Mucosa of stomach (tissue), 1 donor: ENCODE measurements around the gene NME4.
"Not testable (repeated sequence)": the region's sequence is repeated elsewhere in the genome, so short reads cannot be mapped to it uniquely, and the experiment has no call there.

Experiments used
- H3K27me3 ChIP-seq: one replicate; pipeline ENCODE4 v1.7.0; 2013; ENCODE audit warnings: mild to moderate bottlenecking, low read length; ENCODE audit not compliant: control insufficient read depth, insufficient read depth
- H3K36me3 ChIP-seq: one replicate; pipeline ENCODE4 v1.7.0; 2013; ENCODE audit warnings: low read length; ENCODE audit not compliant: control insufficient read depth, insufficient read depth
- H3K4me1 ChIP-seq: one replicate; pipeline ENCODE4 v1.7.0; 2013; ENCODE audit warnings: mild to moderate bottlenecking, low read length; ENCODE audit not compliant: control insufficient read depth, insufficient read depth
- H3K4me3 ChIP-seq: one replicate; pipeline ENCODE4 v1.7.0; 2013; ENCODE audit warnings: low read length
- H3K9ac ChIP-seq: one replicate; pipeline ENCODE4 v1.7.0; 2013; ENCODE audit warnings: mild to moderate bottlenecking, low read length, moderate library complexity
- H3K9me3 ChIP-seq: one replicate; pipeline ENCODE4 v1.7.0; 2013; ENCODE audit warnings: mild to moderate bottlenecking, low read length, moderate library complexity; ENCODE audit not compliant: control insufficient read depth
- donor health status: Pancreatic carcinoma.

NME4 gene

DNA sequence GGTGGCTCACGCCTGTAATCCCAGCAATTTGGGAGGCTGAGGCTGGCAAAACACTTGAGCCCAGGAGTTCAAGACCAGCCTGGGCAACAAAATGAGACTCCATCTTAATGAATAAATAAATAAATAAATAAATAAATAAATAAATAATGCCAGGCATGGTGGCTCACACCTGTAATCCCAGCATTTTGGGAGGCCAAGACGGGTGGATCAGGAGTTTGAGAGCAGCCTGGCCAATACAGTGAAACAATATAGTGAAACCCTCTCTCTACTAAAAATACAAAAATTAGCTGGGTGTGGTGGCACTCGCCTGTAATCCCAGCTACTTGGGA is 18.1 kb downstream of the NME4 start:
- not testable (repeated sequence) for H3K27me3 ChIP-seq, H3K9me3 ChIP-seq, H3K4me1 ChIP-seq, H3K4me3 ChIP-seq, H3K9ac ChIP-seq, H3K36me3 ChIP-seq

DNA sequence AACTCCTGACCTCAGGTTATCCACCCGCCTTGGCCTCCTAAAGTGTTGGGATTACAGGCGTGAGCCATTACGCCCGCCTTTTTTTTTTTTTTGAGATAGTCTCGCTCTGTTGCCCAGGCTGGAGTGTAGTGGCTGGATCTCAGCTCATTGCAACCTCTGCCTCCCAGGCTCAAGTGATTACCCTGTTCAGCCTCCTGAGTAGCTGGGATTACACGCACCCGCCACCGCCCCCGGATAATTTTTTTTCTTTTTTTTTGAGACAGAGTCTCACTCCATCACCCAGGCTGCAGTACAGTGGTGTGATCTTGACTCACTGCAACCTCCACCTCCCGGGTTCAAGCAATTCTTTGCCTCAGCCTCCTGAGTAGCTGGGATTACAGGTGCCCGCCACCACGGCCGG is 25.2 kb downstream of the NME4 start:
- not testable (repeated sequence) for H3K4me3 ChIP-seq, H3K9ac ChIP-seq, H3K9me3 ChIP-seq, H3K36me3 ChIP-seq
- peaks cover 21% of the 10 kb centered on the region for H3K27me3 ChIP-seq
- peaks cover 17% of the 10 kb centered on the region for H3K4me1 ChIP-seq

DNA sequence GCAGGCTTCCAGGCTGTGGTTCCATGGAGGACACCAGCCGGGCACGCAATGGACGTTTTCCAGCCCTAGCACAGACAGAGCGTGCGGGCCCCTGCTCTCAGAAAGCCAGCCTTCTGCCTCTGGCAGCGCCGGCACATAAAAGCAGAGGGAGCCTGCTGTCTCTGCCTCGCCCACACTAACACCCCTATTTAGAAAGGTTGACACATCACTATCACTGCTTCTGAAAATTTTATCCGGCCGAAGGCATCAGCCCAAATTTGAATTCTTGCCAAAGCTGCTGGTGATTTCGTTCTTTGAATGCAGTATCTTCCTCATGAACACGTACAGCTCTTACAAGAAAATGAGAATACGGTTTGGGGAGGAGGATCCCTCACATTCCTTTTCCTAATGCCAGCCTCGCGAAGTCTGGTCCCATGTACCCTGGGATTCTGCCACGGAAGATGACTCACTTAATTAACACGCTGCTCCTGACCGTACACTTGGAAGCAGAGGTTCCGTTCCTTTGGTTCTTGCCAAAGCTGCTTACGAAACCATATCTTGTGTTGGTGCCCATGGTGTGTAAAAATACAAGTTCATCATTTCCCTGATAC is 27.1 kb downstream of the NME4 start:
- Histone ChIP-seq H3K27me3 (peaks cover 21% of the 10 kb centered on the region), H3K9ac (peak overlapping the region; percentile 70), H3K36me3 (no peaks in the 10 kb centered on the region), H3K9me3 (no peaks in the 10 kb centered on the region), H3K4me1 (peaks cover 18% of the 10 kb centered on the region), H3K4me3 (no peak overlapping the region)

DNA sequence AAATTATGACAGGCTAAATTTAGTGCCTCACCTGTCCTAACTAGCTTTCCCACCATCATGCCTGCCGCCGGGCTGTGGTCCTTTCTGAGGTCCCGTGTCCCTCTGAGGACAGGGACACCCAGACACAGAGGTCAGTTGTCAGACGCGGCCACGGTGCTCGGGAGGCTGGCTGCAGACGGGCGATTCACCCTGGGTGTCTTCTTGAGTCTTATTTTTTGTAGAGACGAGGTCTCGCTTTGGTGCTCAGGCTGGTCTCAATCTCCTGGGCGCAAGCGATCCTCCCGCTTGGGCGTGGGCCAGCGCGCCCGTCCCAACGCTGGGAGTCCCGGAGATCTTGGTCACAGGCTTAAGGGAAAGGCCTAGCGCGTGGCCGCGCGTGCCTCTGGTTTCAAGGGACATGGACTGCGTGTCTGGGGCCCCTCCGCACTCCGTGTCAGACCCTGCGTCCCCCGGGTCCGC is 27.7 kb downstream of the NME4 start:
- Histone ChIP-seq H3K9ac (peak overlapping the region; percentile 70), H3K36me3 (no peaks in the 10 kb centered on the region), H3K4me3 (peak overlapping the region; percentile 36), H3K27me3 (peaks cover 21% of the 10 kb centered on the region), H3K4me1 (peaks cover 18% of the 10 kb centered on the region), H3K9me3 (no peaks in the 10 kb centered on the region)

DNA sequence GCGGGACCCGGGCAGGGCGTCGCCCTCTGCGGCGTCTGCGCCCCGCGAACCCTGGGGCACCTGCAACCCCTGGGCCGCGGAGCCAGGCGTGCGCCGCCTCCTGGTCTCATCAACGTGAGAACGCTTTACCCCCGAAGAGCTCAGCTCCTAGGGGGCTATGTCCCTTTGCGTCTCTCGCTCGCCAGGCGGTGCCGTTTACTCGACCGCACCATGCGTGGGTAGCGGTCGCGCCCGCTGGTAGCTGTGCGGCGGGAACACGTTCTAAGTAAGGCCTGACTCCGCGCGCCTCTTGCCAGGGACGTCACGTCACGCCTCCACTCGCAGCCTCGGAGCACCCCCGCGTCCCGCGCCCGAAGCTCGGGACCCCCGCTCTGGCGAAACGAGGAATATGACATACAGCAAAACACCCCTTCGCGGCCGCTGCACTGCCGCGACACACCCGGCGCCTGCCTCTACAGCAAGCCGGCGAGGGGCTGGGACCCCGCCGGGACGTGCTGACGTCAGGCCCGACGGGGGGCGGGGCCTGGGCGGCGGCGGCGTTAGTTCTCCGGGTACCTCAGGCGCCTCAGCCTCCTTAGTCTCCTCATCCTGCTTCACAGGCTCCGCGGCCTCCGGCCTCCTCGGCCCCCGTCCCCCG is 28.2 kb downstream of the NME4 start, which contains the start of gene RAB11FIP3:
Gene RAB11FIP3, plus strand, starts transcription at position 568 of the 637 bp plus-strand sequence. CDS start 358 bp downstream, outside the sequence.
- Histone ChIP-seq H3K36me3 (no peaks in the 10 kb centered on the region), H3K4me1 (peaks cover 18% of the 10 kb centered on the region), H3K9me3 (no peaks in the 10 kb centered on the region), H3K4me3 (peak within 1 kb of the TSS; percentile 36), H3K9ac (peak within 1 kb of the TSS; percentile 70), H3K27me3 (peaks cover 21% of the 10 kb centered on the region)

DNA sequence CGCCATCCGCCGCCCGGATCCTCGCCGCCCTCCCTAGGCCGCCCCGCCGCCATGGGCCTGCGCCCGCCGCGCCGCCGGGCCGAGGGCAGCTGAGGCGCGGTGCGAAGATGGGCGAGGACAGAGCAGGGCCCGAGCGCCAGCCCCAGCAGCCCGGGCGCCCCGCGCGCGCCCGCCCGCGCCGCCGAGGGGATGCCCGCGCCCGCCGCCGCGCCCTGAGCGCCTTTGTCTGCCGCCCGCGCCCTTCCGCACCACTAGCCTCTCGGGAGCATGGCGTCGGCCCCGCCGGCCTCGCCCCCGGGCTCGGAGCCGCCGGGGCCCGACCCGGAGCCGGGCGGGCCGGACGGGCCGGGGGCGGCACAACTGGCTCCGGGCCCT is 28.7 kb downstream of the NME4 start:
- Histone ChIP-seq H3K9me3 (no peaks in the 10 kb centered on the region), H3K4me3 (no peak overlapping the region), H3K4me1 (peaks cover 18% of the 10 kb centered on the region), H3K36me3 (no peaks in the 10 kb centered on the region), H3K9ac (no peak overlapping the region), H3K27me3 (peaks cover 21% of the 10 kb centered on the region)

DNA sequence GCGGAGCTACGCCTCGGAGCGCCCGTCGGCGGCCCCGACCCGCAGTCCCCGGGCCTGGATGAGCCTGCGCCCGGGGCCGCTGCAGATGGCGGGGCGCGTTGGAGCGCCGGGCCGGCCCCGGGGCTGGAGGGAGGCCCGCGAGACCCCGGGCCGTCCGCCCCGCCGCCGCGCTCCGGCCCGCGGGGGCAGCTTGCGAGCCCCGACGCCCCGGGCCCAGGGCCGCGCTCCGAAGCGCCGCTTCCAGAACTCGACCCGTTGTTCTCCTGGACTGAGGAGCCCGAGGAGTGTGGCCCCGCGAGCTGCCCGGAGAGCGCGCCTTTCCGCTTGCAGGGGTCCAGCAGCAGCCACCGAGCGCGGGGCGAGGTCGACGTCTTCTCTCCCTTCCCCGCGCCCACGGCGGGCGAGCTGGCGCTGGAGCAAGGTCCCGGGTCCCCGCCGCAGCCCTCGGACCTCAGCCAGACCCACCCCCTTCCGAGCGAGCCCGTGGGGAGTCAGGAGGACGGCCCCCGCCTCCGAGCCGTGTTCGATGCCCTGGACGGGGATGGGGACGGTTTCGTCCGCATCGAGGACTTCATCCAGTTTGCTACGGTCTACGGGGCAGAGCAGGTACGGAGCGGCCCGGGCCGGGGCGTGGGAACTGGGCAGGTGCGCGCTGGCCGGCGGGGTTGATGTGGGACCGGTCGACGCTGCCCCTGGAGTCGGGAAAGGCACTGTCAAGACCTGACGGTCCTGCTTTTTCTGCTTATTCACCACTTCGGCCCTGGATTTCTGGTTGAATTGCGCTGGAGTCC is 29.3 kb downstream of the NME4 start:
- Histone ChIP-seq H3K36me3 (no peaks in the 10 kb centered on the region), H3K27me3 (peaks cover 21% of the 10 kb centered on the region), H3K9me3 (no peaks in the 10 kb centered on the region), H3K4me1 (peaks cover 18% of the 10 kb centered on the region), H3K9ac (peak overlapping the region; percentile 50), H3K4me3 (peak overlapping the region; percentile 25)

DNA sequence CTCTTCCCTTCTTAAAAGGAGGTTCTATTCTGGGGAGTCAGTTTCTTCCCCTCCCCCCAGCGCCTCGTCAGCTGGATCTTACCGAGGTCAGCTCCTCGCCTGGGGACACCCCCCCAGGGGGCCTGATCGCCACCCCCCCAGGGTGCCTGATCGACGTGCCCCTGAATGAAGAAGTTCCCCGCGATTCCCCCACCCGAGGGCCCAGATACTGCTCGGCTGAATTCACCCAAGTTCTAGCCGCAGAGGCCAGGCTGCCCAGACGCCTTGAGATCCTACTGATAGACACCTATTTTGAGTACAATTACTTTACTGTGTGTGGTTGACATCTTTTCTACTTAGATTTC is 29.9 kb downstream of the NME4 start:
- Histone ChIP-seq H3K27me3 (peaks cover 21% of the 10 kb centered on the region), H3K9ac (peak overlapping the region; percentile 50), H3K36me3 (no peaks in the 10 kb centered on the region), H3K4me1 (peaks cover 18% of the 10 kb centered on the region), H3K4me3 (peak overlapping the region; percentile 25), H3K9me3 (no peaks in the 10 kb centered on the region)

DNA sequence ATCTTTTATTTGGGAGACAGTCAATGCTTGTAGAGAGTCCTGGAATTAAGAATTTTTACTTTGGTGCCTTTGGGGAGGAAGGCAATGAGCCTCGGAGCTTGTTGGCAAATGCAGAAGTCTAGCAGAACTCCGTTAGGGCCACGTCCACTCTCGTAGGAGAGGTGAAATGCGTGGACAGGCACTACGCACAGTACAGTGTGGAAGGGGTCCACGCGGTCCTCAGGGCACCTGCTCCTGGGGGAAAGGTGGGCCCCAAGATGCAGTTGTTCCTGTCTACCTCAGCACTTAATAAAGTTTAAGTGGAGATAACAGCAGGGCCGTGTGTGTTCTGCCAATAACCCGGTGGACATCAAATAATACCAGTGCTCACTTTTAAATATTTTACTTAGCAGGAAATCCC is 30.3 kb downstream of the NME4 start:
- Histone ChIP-seq H3K4me3 (peak overlapping the region; percentile 25), H3K36me3 (no peaks in the 10 kb centered on the region)

DNA sequence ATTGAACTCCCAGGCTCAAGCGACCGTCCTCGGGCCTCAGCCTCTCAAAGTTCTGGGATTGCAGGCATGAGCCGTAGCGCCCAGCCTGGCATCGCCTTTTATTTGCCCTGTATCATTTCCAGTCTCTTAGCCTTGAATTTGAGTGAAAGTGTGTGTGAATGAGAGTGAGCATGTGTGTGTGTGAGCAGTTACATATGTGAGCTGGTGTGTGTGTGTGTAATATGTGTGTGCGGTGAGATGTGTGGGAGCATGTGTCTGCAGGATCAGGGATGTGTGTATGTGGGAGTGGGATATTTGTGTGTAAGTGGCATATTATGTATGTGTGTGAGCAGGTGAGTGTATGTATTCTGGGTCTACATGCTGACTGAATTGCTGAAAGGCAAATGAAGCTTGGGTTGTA is 33.9 kb downstream of the NME4 start:
- H3K9ac ChIP-seq: no peak overlapping the region
- no peaks in the 10 kb centered on the region for H3K9me3 ChIP-seq
- no peak overlapping the region for H3K4me3 ChIP-seq
- no peaks in the 10 kb centered on the region for H3K36me3 ChIP-seq
- peaks cover 8% of the 10 kb centered on the region for H3K27me3 ChIP-seq
- peaks cover 9% of the 10 kb centered on the region for H3K4me1 ChIP-seq

More for the DNA sequence above, 30.3 kb downstream of the NME4 start:
- H3K27me3 ChIP-seq: peaks cover 21% of the 10 kb centered on the region
- H3K9ac ChIP-seq: peak overlapping the region; percentile 50
- H3K4me1 ChIP-seq: peaks cover 18% of the 10 kb centered on the region
- no peaks in the 10 kb centered on the region for H3K9me3 ChIP-seq

DNA sequence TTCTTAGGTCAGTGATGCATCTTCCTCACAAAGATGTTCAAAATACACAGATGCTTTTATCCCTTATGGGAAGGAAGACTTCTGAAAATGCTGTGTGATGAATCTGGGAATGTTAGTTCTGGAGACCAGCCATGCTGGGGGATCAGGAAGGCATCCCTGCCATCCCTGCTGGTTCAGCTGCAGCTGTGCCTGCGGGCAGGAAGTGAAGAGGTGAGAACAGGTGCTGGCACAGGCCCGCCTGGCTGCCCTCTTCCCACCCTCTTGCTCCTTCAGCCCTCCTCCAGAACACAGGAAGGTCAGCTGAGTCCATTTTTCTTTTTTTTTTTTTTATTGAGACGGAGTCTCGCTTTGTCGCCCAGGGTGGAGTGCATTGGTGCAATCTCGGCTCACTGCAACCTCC is 43.6 kb downstream of the NME4 start:
- Histone ChIP-seq H3K9ac (no peak overlapping the region), H3K4me3 (no peak overlapping the region), H3K4me1 (no peaks in the 10 kb centered on the region), H3K36me3 (no peaks in the 10 kb centered on the region), H3K27me3 (no peaks in the 10 kb centered on the region), H3K9me3 (no peaks in the 10 kb centered on the region)

DNA sequence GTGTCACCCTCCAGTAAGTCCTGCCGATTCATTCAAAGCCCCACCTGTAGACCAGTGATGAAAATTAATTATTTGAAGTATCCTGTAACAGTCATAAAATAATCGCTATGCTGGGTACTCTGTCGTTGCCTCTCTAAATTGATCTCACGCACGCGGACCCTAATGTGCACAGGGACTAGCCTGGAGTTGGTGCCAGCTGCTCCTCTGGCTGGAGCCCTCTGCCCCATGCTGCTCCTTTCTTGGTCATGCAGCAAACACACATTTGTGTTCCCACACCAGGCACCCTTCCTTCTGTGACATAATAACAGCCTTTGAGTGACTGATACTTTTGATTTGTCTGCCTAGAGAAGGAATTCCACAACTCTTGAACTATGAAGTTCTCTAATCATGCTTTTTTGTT is 44.4 kb downstream of the NME4 start:
- Histone ChIP-seq H3K27me3 (no peaks in the 10 kb centered on the region), H3K36me3 (no peaks in the 10 kb centered on the region), H3K4me1 (no peaks in the 10 kb centered on the region), H3K9ac (no peak overlapping the region), H3K4me3 (no peak overlapping the region), H3K9me3 (no peaks in the 10 kb centered on the region)
